ENCODE measurements around the gene HBA2.

GRCh38 chr16:189604-190186 lies 17.0 kb downstream of the HBA2 start:
- TF ChIP-seq POLR2A (IDR thresholded peaks at IDR 0.05) (no peak), CTCF (IDR thresholded peaks at IDR 0.05) (no peak)
